Retinal pigment epithelial cell (primary cell): ENCODE measurements around the gene XRCC6.

Source experiments
- DNase-seq: peaks from one replicate; pipeline ENCODE4 v3.0.0-alpha.2; 2010; ENCODE audit warnings: low read depth
- H3K4me3 ChIP-seq: 2 replicates; pipeline ENCODE4 v1.5.1; 2011; ENCODE audit warnings: mild to moderate bottlenecking, low read length, control low read depth, moderate library complexity
- CTCF ChIP-seq: conservative IDR thresholded peaks from 2 replicates; pipeline ENCODE4 v1.5.1; 2011; ENCODE audit warnings: low read depth, low read length, control low read depth, inconsistent platforms

Gene XRCC6

DNA sequence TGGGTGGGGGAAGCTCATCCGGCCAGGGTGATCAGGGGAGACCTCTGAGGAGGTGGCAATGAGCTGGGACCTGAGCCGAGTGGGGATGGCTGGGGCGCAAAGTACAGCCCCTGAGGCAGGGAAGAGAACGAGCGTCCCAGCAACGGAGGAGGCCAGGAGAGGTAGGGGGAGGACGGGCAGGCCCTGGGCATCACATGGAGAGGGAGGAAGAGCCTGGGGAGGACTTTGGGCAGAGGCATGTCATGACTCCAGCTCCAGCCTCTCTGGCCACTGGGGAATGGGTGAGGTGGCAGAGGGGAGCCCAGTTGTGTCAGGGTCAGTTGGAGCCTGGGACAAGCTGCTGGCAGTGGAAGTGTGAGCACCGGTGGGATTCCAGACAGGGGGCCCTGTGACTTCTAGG, 43.0 kb upstream of the XRCC6 start:
- DNase-seq, result no peak
- no peak overlapping the region for H3K4me3 ChIP-seq
- no peak for TF ChIP-seq CTCF

- DNase-seq, result no peak
- H3K4me3 ChIP-seq, result no peak overlapping the region
These were observed 42.3 kb upstream of the XRCC6 start for GRCh38 chr22:41578818-41579217.

GRCh38 chr22:41579297-41579996, 41.6 kb upstream of the XRCC6 start:
- no peak for TF ChIP-seq CTCF
- no peak overlapping the region for H3K4me3 ChIP-seq
- DNase-seq, result no peak

More at GRCh38 chr22:41578818-41579217, 42.3 kb upstream of the XRCC6 start:
- TF ChIP-seq CTCF, result no peak

DNA sequence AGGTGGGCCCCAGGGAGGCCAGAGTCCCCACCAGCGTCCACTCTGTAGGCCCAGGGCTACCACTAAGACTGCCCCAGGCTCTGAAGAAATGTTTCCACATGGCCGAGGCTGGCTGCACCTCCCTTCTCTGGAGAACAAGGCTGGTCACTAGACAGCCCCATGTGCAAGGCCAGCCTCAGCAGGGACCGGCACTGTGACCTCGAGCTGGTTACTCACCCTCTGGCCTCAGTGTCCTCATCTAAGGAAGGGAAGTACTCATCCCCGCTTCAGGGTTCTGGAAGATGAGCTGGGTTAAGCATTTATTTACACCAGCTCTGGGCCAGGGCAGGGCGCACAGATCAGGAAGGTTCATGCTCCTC, 41.1 kb upstream of the XRCC6 start:
- no peak for TF ChIP-seq CTCF
- DNase-seq, result no peak
- H3K4me3 ChIP-seq, result no peak overlapping the region

DNA sequence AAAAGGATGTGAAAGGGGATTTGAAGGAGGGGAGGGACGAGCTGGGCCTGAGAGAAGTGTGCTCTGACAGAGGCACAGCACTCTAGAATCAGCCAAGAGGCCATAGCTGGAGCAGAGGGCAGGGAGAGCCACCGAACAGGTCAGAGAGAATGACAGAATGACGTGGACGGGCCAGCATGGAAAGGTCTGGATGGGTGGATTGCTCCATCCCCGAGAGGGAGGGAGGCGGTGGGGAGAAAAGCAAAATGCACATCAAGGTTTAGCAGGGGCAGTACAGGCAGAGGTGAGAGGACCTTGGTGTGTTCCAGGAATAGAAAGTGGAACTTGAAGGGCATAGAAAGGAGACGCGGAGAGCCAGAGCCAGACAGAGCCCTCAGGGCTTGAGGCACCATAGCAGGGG, 38.4 kb upstream of the XRCC6 start:
- TF ChIP-seq CTCF, result no peak
- H3K4me3 ChIP-seq, result no peak overlapping the region
- no peak for DNase-seq

GRCh38 chr22:41584881-41585280, 36.2 kb upstream of the XRCC6 start:
- no peak for TF ChIP-seq CTCF
- DNase-seq, result no peak
- H3K4me3 ChIP-seq, result no peak overlapping the region

GRCh38 chr22:41585898-41586297, 35.2 kb upstream of the XRCC6 start:
- no peak for TF ChIP-seq CTCF
- DNase-seq, result no peak
- H3K4me3 ChIP-seq, result no peak overlapping the region
